AG09319 (cell line): Measurements from ENCODE around the gene UBR2.

Experiments used
- DNase-seq: peaks from one replicate; pipeline ENCODE4 v3.0.0-alpha.2; 2010; ENCODE audit warnings: low read depth; ENCODE audit errors: extremely low read depth
- TF ChIP-seq, protein P1 (sequence below): IDR thresholded peaks from 2 replicates; pipeline ENCODE4 v1.5.1; 2011; ENCODE audit warnings: low read depth, mild to moderate bottlenecking, inconsistent platforms, low read length, moderate library complexity

The UBR2 gene

DNA sequence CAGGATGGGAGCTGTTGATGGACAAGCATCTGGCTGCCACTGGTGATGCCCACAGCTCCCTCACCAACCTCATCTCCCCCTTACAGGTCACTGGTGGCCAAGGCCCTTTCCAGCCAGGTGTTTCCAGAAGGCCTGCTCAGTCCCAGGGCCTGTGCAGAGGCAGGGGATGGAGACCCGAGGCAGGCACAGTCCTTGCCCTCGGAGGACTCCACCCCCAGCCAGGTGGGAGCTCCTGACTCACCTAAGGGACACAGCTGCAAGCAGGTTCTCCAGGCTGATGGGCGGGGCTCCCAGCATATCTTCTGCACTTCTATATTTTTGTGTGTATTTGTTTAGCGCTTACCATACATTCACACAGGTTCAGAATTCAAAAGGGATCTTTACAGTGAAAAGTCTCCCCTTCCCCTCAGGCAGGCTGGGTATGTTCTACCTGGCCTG lies 141.1 kb downstream of the UBR2 start:
- no peak for DNase-seq
- TF ChIP-seq, protein P1, sequence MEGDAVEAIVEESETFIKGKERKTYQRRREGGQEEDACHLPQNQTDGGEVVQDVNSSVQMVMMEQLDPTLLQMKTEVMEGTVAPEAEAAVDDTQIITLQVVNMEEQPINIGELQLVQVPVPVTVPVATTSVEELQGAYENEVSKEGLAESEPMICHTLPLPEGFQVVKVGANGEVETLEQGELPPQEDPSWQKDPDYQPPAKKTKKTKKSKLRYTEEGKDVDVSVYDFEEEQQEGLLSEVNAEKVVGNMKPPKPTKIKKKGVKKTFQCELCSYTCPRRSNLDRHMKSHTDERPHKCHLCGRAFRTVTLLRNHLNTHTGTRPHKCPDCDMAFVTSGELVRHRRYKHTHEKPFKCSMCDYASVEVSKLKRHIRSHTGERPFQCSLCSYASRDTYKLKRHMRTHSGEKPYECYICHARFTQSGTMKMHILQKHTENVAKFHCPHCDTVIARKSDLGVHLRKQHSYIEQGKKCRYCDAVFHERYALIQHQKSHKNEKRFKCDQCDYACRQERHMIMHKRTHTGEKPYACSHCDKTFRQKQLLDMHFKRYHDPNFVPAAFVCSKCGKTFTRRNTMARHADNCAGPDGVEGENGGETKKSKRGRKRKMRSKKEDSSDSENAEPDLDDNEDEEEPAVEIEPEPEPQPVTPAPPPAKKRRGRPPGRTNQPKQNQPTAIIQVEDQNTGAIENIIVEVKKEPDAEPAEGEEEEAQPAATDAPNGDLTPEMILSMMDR: no peak

DNA sequence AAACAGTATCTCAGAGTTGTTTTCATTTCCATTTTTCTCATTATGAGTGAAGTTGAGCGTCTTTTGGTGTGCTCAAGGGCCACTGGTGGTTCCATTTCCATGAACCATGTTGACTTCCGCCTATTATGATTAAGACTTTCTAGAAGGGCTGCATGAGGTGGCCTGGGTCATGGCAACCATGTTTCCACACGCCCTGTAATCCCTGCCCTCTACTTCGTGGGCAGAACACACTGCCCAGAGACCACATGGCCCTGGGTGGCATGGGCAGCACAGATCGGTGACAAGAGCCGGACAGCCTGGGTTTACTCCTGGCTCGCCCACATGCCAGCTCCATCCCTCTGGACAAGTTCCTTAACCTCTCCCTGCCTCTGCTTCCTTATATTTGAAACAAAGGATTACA lies 143.8 kb downstream of the UBR2 start:
- TF ChIP-seq, protein P1: no peak

DNA sequence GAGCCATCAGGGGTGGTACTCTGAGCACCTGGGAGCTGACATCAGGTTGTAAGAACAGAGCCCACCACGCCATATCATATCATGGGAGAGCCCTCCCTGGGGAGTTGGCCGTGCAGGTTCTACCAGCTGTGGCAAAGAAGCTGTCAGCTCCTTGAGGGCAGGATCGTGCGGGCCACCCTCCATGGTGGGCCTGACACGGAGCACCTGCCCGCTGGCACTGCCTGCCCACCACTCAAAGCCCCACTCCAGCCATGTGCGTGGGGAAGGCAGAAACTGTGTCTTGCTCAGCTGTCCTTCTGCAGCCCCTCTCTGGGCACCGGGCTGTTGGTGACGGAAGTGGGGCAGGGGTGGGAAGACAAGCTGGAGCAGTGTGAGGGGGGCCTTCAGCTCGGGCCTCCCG lies 144.3 kb downstream of the UBR2 start:
- DNase-seq: no peak

More for the DNA sequence above, 143.8 kb downstream of the UBR2 start:
- DNase-seq: no peak

DNA sequence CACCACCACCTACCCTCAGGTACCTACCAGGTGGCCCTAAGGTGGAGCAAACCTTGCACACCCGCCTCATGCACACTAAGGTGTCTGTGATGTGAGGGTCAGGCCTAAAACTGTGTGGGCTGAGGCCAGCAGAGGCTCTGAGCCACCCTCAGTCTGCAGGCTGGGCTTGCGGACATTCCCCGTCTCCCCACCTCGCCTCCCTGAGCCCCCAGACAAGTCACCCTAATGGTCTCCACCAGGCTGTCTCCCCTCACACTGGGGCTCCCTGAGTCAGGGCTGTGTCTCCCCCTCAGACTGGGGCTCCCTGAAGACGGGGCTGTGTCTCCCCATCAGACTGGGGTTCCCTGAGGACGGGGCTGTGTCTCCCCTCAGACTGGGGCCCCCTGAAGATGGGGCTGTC lies 146.0 kb downstream of the UBR2 start:
- TF ChIP-seq, protein P1: no peak
- DNase-seq: no peak

More for the DNA sequence above, 144.3 kb downstream of the UBR2 start:
- TF ChIP-seq, protein P1: no peak

DNA sequence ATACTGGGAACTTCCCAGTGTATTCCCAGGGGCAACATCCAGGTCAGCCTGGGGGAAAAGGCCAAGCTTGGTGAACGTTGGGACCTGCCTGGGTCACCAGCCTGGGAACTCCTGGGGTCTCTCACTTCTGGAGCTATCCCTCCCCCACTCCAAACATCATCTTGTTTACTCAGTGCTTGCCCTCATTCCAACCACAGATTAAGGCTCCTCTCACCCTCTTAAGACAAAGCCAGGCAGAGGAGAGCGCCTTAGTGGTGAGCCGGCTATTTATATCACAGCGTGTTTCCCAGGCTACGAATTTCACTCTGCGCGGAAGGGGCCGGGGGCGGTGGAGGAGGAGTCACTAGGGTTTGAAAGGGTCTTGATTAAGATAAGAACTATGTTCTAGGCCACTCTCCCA lies 146.5 kb downstream of the UBR2 start:
- TF ChIP-seq, protein P1: no peak
- DNase-seq: no peak

DNA sequence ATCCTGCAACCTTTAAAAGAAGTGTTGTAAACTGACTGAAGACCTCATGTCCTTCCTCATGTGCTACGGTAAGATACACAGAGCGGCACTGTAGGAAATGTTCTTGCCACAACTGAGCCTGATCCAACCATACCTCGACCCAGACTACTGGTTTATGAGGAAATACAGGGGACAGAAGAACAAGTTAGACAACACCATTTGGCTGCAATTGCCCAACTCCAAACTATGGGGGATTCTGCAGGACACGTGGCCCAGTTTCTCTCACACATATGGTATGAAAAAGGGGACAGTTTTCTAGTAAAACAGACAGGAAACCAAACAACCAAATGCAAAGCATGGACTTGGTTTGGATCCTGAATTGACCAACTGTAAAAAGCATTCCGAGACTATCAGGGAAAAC lies 148.1 kb downstream of the UBR2 start:
- TF ChIP-seq, protein P1: no peak
- DNase-seq: no peak

DNA sequence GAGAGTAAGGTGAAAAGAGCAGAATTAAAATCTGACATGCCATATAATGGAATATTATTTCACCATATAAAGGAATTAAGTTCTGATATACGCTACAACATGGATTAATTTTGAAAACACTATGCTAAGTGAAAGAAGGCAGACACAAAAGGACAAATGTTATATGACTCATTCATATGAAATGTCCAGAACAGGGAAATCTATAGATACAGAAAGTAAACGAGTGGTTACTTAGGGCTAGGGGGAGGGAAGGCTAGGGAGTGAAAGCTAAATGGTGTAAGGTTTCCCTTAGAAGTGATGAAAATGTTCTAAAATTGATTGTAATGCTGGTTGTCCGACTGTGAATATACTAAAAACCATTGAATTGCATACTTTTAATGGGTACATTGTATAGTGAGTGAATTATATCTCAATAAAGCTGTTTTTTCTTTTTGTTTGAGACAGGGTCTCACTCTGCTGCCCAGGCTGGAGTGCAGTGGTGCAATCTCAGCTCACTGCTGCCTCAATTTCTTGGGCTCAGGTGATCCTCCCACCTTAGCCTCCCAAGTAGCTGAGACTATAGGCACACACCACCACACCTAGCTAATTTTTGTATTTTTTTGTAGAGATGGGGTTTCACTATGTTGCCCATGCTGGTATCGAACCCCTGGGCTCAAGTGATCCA lies 150.4 kb downstream of the UBR2 start:
- no peak for DNase-seq
- TF ChIP-seq, protein P1: no peak
